Ascending aorta (tissue), 2 donors: ENCODE results near the gene A1CF. TPM values are rescaled to one million over a fixed set of nuclear protein-coding genes. Genes with fewer than 3 reads are reported as not detected.
"Not testable (repeated sequence)": the region's sequence is repeated elsewhere in the genome, so short reads cannot be mapped to it uniquely, and the experiment has no call there.

Experiments used
- DNase-seq, 2 donors: peaks; one replicate each; pipeline ENCODE4 v3.0.0-alpha.2; 2019; ENCODE audit warnings: low spot score in 2 of 2
- H3K27ac ChIP-seq, 2 donors: fragments of 200-600 bp; sonication (generic); one replicate each; pipeline ENCODE4 v1.5.1; 2016 to 2017; ENCODE audit warnings: mild to moderate bottlenecking in 1 of 2
- H3K27me3 ChIP-seq: fragments of 200-600 bp; sonication (generic); one replicate; pipeline ENCODE4 v1.5.1; 2017
- H3K36me3 ChIP-seq, 2 donors: fragments of 200-600 bp; sonication (generic); one replicate each; pipeline ENCODE4 v1.5.1; 2016
- H3K4me1 ChIP-seq, 2 donors: fragments of 200-600 bp; sonication (generic); one replicate each; pipeline ENCODE4 v1.5.1; 2016 to 2017; ENCODE audit warnings: mild to moderate bottlenecking in 1 of 2
- H3K4me3 ChIP-seq, 2 donors: fragments of 200-600 bp; sonication (generic); one replicate each; pipeline ENCODE4 v1.5.1; 2016 to 2017; ENCODE audit warnings: mild to moderate bottlenecking in 1 of 2
- H3K9me3 ChIP-seq, 2 donors: fragments of 200-600 bp; sonication (generic); one replicate each; pipeline ENCODE4 v1.5.1; 2016
- CTCF ChIP-seq, 3 experiments: fragments of 200-600 bp in 2 of 3; fragments of 450-650 bp in 1 of 3; sonication (generic) in 2 of 3; IDR thresholded peaks; one replicate each; pipeline ENCODE4 v1.5.1; 2016 to 2019; ENCODE audit warnings: antibody characterized with exemption in 3 of 3, mild to moderate bottlenecking in 1 of 3, moderate library complexity in 1 of 3
- intact Hi-C: fragments of 100-400 bp; cut with DNase I; formaldehyde crosslinking; loops from one replicate; pipeline ENCODE4 v1.15.1; 2023
- total RNA-seq: library from RNA; depleted of rRNA; stranded (reverse); fragments of >200 nt; gene quantifications from one replicate; pipeline ENCODE4 v1.1.0, GENCODE V29; 2016

The A1CF gene
- total RNA-seq, 1 donor from 2014 or later = not detected

- H3K9me3 ChIP-seq = no peaks in the 10 kb centered on the region
- H3K27ac ChIP-seq = no peak overlapping the region
- no peak for DNase-seq
- no peak overlapping the region for H3K4me3 ChIP-seq
- intact Hi-C loops = no loop called here
- no peaks in the 10 kb centered on the region for H3K27me3 ChIP-seq
- no peaks in the 10 kb centered on the region for H3K36me3 ChIP-seq
- H3K4me1 ChIP-seq = no peaks in the 10 kb centered on the region
- no peak for TF ChIP-seq CTCF (IDR thresholded peaks at IDR 0.05)
These were observed 11.3 kb upstream of the A1CF start for GRCh38 chr10:50896721-50897120.

GRCh38 chr10:50894312-50894711 is 8.9 kb upstream of the A1CF start:
- TF ChIP-seq CTCF (IDR thresholded peaks at IDR 0.05) = no peak
- no peak overlapping the region for H3K4me3 ChIP-seq
- intact Hi-C loops = no loop called here

GRCh38 chr10:50892467-50892866 is 7.0 kb upstream of the A1CF start:
- intact Hi-C loops = no loop called here
- Histone ChIP-seq H3K27me3 (no peaks in the 10 kb centered on the region), H3K4me1 (no peaks in the 10 kb centered on the region), H3K27ac (no peak overlapping the region), H3K4me3 (no peak overlapping the region), H3K9me3 (no peaks in the 10 kb centered on the region), H3K36me3 (no peaks in the 10 kb centered on the region)
- no peak for DNase-seq
- no peak for TF ChIP-seq CTCF (IDR thresholded peaks at IDR 0.05)

More at GRCh38 chr10:50894312-50894711, 8.9 kb upstream of the A1CF start:
- Histone ChIP-seq H3K36me3 (no peaks in the 10 kb centered on the region), H3K9me3 (no peaks in the 10 kb centered on the region), H3K27me3 (no peaks in the 10 kb centered on the region), H3K27ac (no peak overlapping the region), H3K4me1 (no peaks in the 10 kb centered on the region)
- DNase-seq = no peak

- intact Hi-C loops = no loop called here
- no peak overlapping the region for H3K27ac ChIP-seq
- H3K27me3 ChIP-seq = no peaks in the 10 kb centered on the region
- DNase-seq = no peak
- H3K36me3 ChIP-seq = no peaks in the 10 kb centered on the region
- H3K4me1 ChIP-seq = no peaks in the 10 kb centered on the region
- H3K9me3 ChIP-seq = no peaks in the 10 kb centered on the region
- TF ChIP-seq CTCF (IDR thresholded peaks at IDR 0.05) = no peak
- no peak overlapping the region for H3K4me3 ChIP-seq
These were observed 1.1 kb downstream of the A1CF start for GRCh38 chr10:50884302-50884701.

DNA sequence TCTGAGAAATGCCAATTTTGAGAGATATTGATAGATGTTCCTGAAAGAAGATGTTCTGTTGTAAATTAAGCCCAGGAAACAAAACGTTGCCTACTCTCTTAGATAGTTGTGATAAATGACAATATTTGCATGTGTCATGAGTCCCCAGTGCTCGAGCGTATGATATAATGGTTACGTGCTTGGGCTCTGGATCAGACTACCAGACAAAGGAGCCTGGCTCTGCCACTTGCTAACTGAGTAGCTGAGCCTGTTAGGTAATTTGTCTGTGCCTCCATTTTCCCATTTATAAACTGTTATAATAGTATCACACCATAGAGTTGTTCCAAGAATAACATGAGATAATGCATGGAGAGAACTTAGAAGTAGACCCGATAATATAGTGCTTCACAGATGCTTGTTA is 1.8 kb downstream of the A1CF start:
- no peak for DNase-seq
- no peaks in the 10 kb centered on the region for H3K9me3 ChIP-seq
- H3K36me3 ChIP-seq = no peaks in the 10 kb centered on the region
- no peak overlapping the region for H3K27ac ChIP-seq
- H3K27me3 ChIP-seq = no peaks in the 10 kb centered on the region
- H3K4me1 ChIP-seq = no peaks in the 10 kb centered on the region
- no peak for TF ChIP-seq CTCF (IDR thresholded peaks at IDR 0.05)
- H3K4me3 ChIP-seq = no peak overlapping the region
- intact Hi-C loops = no loop called here

- TF ChIP-seq CTCF (IDR thresholded peaks at IDR 0.05) = no peak
- no peaks in the 10 kb centered on the region for H3K27me3 ChIP-seq
- DNase-seq = no peak
- no peaks in the 10 kb centered on the region for H3K9me3 ChIP-seq
- H3K36me3 ChIP-seq = no peaks in the 10 kb centered on the region
- H3K4me3 ChIP-seq = no peak overlapping the region
- intact Hi-C loops = no loop called here
- no peaks in the 10 kb centered on the region for H3K4me1 ChIP-seq
- no peak overlapping the region for H3K27ac ChIP-seq
These were observed 2.9 kb downstream of the A1CF start for GRCh38 chr10:50882540-50882983.

DNA sequence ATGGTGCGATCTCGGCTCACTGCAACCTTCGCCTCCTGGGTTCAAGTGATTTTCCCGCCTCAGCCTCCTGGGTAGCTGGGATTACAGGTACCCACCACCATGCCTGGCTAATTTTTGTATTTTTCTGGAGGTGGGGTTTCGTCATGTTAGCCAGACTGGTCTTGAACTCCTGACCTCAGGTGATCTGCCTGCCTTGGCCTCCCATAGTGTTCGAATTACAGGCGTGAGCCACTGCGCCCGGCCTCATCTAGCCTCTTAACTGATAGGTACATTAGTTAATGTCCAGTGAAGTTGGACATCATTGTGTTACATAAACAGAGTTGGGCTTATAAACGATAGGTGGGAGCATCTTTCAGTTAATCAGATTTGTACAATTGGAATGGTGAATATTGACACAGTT is 4.4 kb downstream of the A1CF start:
- intact Hi-C loops, H3K27me3 ChIP-seq, H3K36me3 ChIP-seq, H3K27ac ChIP-seq, DNase-seq, H3K9me3 ChIP-seq, H3K4me1 ChIP-seq, H3K4me3 ChIP-seq: not testable (repeated sequence)
